A673 (cell line): ENCODE data around the gene PRKCSH. TPM values are rescaled to one million over a fixed set of nuclear protein-coding genes. Genes with fewer than 3 reads are reported as not detected.

ENCODE experiments used
- BruUV-seq: library from RNA; stranded (reverse); fragments of 400-500 nt; replicated peaks from 2 replicates; lab custom pipeline; 2021; lab: Mats Ljungman, UMichigan
- CTCF ChIA-PET: fragments of 300-600 bp; sonication (Branson Sonifier 250); formaldehyde crosslinking; loops from one replicate; lab custom pipeline; 2022; ENCODE audit warnings: antibody characterized with exemption; lab: Charles Lee
- POLR2A ChIA-PET: fragments of 300-600 bp; sonication (Branson Sonifier 250); formaldehyde crosslinking; loops from one replicate; lab custom pipeline; 2022; ENCODE audit warnings: antibody characterized with exemption; ENCODE audit not compliant: low non-redundant PET; lab: Charles Lee
- DNase-seq: peaks from one replicate; pipeline ENCODE4 v3.0.0-alpha.2; 2015; ENCODE audit warnings: low spot score
- H3K27ac ChIP-seq: fragments of 200-600 bp; sonication (generic); 2 replicates; pipeline ENCODE4 v1.5.1; 2016; ENCODE audit warnings: mixed run types, low read depth, mild to moderate bottlenecking, mixed read lengths, antibody characterized with exemption, low read length; ENCODE audit not compliant: poor library complexity, severe bottlenecking
- H3K27me3 ChIP-seq: fragments of 200-600 bp; sonication (generic); replicated peaks from 2 replicates; pipeline ENCODE4 v1.6.1; 2017; ENCODE audit warnings: mixed run types, low read depth, mild to moderate bottlenecking, mixed read lengths, antibody characterized with exemption, low read length; ENCODE audit not compliant: insufficient read depth, poor library complexity
- H3K36me3 ChIP-seq: fragments of 200-600 bp; sonication (generic); 2 replicates; pipeline ENCODE4 v1.6.1; 2016; ENCODE audit warnings: mixed run types, mild to moderate bottlenecking, mixed read lengths, antibody characterized with exemption, low read length; ENCODE audit not compliant: insufficient read depth, poor library complexity, severe bottlenecking
- H3K4me1 ChIP-seq: fragments of 200-600 bp; sonication (generic); 2 replicates; pipeline ENCODE4 v1.6.1; 2017; ENCODE audit warnings: mixed run types, mild to moderate bottlenecking, mixed read lengths, antibody characterized with exemption, low read length; ENCODE audit not compliant: insufficient read depth, poor library complexity, severe bottlenecking
- H3K4me3 ChIP-seq: fragments of 200-600 bp; sonication (generic); 2 replicates; pipeline ENCODE4 v1.5.1; 2016; ENCODE audit warnings: low read depth, mixed run types, mild to moderate bottlenecking, mixed read lengths, low read length; ENCODE audit not compliant: poor library complexity, severe bottlenecking
- H3K9me3 ChIP-seq: fragments of 200-600 bp; sonication (generic); 2 replicates; pipeline ENCODE4 v1.6.1; 2016; ENCODE audit warnings: mixed run types, low read depth, mild to moderate bottlenecking, mixed read lengths, antibody characterized with exemption, low read length; ENCODE audit not compliant: poor library complexity, severe bottlenecking
- CTCF ChIP-seq: fragments of 300-800, 200-600 bp; sonication (generic); conservative IDR thresholded peaks from 2 replicates; pipeline ENCODE4 v1.5.1; 2017; ENCODE audit warnings: low read depth, mild to moderate bottlenecking, antibody characterized with exemption, low read length, moderate library complexity, mixed read lengths
- EZH2 ChIP-seq: fragments of 200-600 bp; sonication (generic); IDR thresholded peaks from 2 replicates; pipeline ENCODE4 v1.6.1; 2017; ENCODE audit warnings: borderline replicate concordance, low read depth, mild to moderate bottlenecking, mixed read lengths, antibody characterized with exemption, low read length; ENCODE audit not compliant: poor library complexity, severe bottlenecking
- intact Hi-C: fragments of 100-400 bp; cut with micrococcal nuclease; formaldehyde crosslinking; loops from one replicate; pipeline ENCODE4 v1.10.0; 2022; ENCODE audit not compliant: unreplicated experiment
- total RNA-seq: library from RNA; stranded (reverse); gene quantifications from 2 replicates; pipeline ENCODE4 v1.2.3, GENCODE V29; 2021

PRKCSH gene
- total RNA-seq, 1 experiment from 2014 or later = 468 TPM

GRCh38 chr19:11486661-11487503 lies 51.4 kb downstream of the PRKCSH start:
- intact Hi-C loops = no loop called here
- CTCF ChIA-PET = interaction anchor here (0.5 kb wide), 1 partner anchor 22 kb away, joined by 3 read pairs; no protein-coding TSS in a partner anchor
- DNase-seq = no peak
- BruUV-seq = no TSS peak
- H3K27me3 ChIP-seq = no peaks in the 10 kb centered on the region
- no peaks in the 10 kb centered on the region for H3K9me3 ChIP-seq
- TF ChIP-seq EZH2 = no peak
- TF ChIP-seq CTCF = no peak
- H3K4me1 ChIP-seq = peaks cover 6% of the 10 kb centered on the region
- no peak overlapping the region for H3K27ac ChIP-seq
- POLR2A ChIA-PET = no interaction called here
- H3K36me3 ChIP-seq = no peaks in the 10 kb centered on the region
- H3K4me3 ChIP-seq = no peak overlapping the region

GRCh38 chr19:11489378-11489777 lies 53.9 kb downstream of the PRKCSH start:
- Histone ChIP-seq H3K4me1 (no peaks in the 10 kb centered on the region), H3K27ac (no peak overlapping the region), H3K9me3 (no peaks in the 10 kb centered on the region), H3K4me3 (no peak overlapping the region), H3K27me3 (no peaks in the 10 kb centered on the region), H3K36me3 (no peaks in the 10 kb centered on the region)
- BruUV-seq = no TSS peak
- DNase-seq = no peak
- TF ChIP-seq CTCF = no peak
- TF ChIP-seq EZH2 = no peak
- ChIA-PET POLR2A (no interaction called here), CTCF (no interaction called here)
- intact Hi-C loops = no loop called here

DNA sequence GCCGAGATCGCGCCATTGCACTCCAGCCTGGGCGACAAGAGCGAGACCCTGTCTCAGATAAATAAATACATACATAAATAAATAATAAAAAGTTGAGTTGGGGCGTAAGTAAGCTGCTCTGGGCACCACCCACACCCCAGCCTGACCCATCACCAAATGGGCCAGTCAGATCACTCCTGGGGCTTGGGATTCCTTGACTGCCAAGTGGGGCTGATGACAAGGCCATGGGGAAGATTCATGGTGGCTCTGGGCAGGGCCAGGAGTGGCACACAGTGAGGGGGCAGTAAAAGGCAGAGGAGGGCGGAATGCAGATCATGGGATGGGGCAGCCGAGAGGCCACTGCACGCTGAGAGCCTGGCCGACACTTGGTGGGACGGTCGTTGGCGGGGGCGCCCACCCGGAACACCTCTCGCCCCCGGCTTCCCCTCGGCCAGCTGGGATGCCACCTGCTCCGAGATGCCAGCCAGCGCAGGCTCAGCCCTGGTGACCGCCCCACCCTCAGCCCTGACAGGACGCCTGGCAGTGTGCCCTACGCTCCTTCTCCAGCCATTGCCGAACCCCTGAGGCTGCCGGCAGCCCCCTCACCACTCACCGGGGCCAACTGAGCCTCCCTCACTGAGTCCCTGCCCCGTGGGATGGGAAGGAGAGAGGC lies 59.3 kb downstream of the PRKCSH start:
- Histone ChIP-seq H3K27ac (no peak overlapping the region), H3K4me3 (no peak overlapping the region), H3K4me1 (no peaks in the 10 kb centered on the region), H3K36me3 (peaks cover 7% of the 10 kb centered on the region), H3K9me3 (no peaks in the 10 kb centered on the region), H3K27me3 (no peaks in the 10 kb centered on the region)
- ChIA-PET CTCF (interaction anchor here (0.6 kb wide), 1 partner anchor 77 kb away, joined by 7 read pairs; no protein-coding TSS in a partner anchor), POLR2A (no interaction called here)
- TF ChIP-seq CTCF = no peak
- TF ChIP-seq EZH2 = no peak
- intact Hi-C loops = no loop called here
- no peak for DNase-seq
- BruUV-seq = no TSS peak
